Right atrium auricular region (tissue), 2 donors: ENCODE data around the gene PRKCB. TPM values are rescaled to one million over a fixed set of nuclear protein-coding genes. Genes with fewer than 3 reads are reported as not detected.

Experiments
- DNase-seq: peaks from one replicate; pipeline ENCODE4 v3.0.0-alpha.2; 2019; ENCODE audit warnings: low spot score
- H3K27ac ChIP-seq, 2 donors: fragments of 200-600 bp; sonication (generic); 1 replicate in 1 of 2; 2 replicates in 1 of 2; pipeline ENCODE4 v1.5.1; 2016 to 2019
- H3K27me3 ChIP-seq, 2 donors: fragments of 200-600 bp; sonication (generic); one replicate each; pipeline versions ENCODE4 v1.5.1 to v1.6.0; 2017 to 2019
- H3K36me3 ChIP-seq: fragments of 200-600 bp; sonication (generic); one replicate; pipeline ENCODE4 v1.5.1; 2016
- H3K4me1 ChIP-seq, 2 donors: fragments of 200-600 bp; sonication (generic); one replicate each; pipeline versions ENCODE4 v1.5.1 to v1.6.0; 2017 to 2019
- H3K4me3 ChIP-seq, 2 donors: fragments of 200-600 bp; sonication (generic); 1 replicate in 1 of 2; 2 replicates in 1 of 2; pipeline ENCODE4 v1.5.1; 2017 to 2019; ENCODE audit warnings: mild to moderate bottlenecking in 1 of 2, moderate library complexity in 1 of 2
- H3K9me3 ChIP-seq, 2 donors: fragments of 200-600 bp; sonication (generic); one replicate each; pipeline ENCODE4 v1.5.1; 2019
- CTCF ChIP-seq, 2 donors: fragments of 200-600 bp; sonication (generic); IDR thresholded peaks; one replicate each; pipeline ENCODE4 v1.5.1; 2019; ENCODE audit warnings: antibody characterized with exemption in 2 of 2
- total RNA-seq, 2 donors: library from RNA; depleted of rRNA; stranded (reverse); fragments of >200 nt; gene quantifications; one replicate each; pipeline ENCODE4 v1.1.0, GENCODE V29; 2016

Gene PRKCB
- total RNA-seq, 2 donors from 2014 or later, result 0.93 to 3.1 TPM

- no peak for DNase-seq
- no peak overlapping the region for H3K4me3 ChIP-seq
- H3K36me3 ChIP-seq, result no peaks in the 10 kb centered on the region
- no peak for TF ChIP-seq CTCF (IDR thresholded peaks at IDR 0.05)
- no peaks in the 10 kb centered on the region for H3K4me1 ChIP-seq
- H3K9me3 ChIP-seq, result no peaks in the 10 kb centered on the region
- no peaks in the 10 kb centered on the region for H3K27me3 ChIP-seq
- H3K27ac ChIP-seq, result no peak overlapping the region
These were observed 151.7 kb downstream of the PRKCB start for GRCh38 chr16:23987443-23987842.

GRCh38 chr16:23990507-23990906 lies 154.7 kb downstream of the PRKCB start:
- no peak overlapping the region for H3K27ac ChIP-seq
- H3K4me1 ChIP-seq, result no peaks in the 10 kb centered on the region
- H3K9me3 ChIP-seq, result no peaks in the 10 kb centered on the region
- no peaks in the 10 kb centered on the region for H3K27me3 ChIP-seq
- TF ChIP-seq CTCF (IDR thresholded peaks at IDR 0.05), result no peak
- no peaks in the 10 kb centered on the region for H3K36me3 ChIP-seq
- DNase-seq, result no peak
- H3K4me3 ChIP-seq, result no peak overlapping the region

GRCh38 chr16:23991066-23991465 lies 155.3 kb downstream of the PRKCB start:
- no peak for DNase-seq
- no peak overlapping the region for H3K27ac ChIP-seq

GRCh38 chr16:23994615-23995014 lies 158.8 kb downstream of the PRKCB start:
- no peaks in the 10 kb centered on the region for H3K9me3 ChIP-seq
- H3K4me1 ChIP-seq, result no peaks in the 10 kb centered on the region
- no peaks in the 10 kb centered on the region for H3K36me3 ChIP-seq
- H3K27ac ChIP-seq, result no peak overlapping the region
- no peak overlapping the region for H3K4me3 ChIP-seq
- no peak for TF ChIP-seq CTCF (IDR thresholded peaks at IDR 0.05)
- no peak for DNase-seq
- no peaks in the 10 kb centered on the region for H3K27me3 ChIP-seq

More at GRCh38 chr16:23991066-23991465, 155.3 kb downstream of the PRKCB start:
- no peaks in the 10 kb centered on the region for H3K27me3 ChIP-seq
- TF ChIP-seq CTCF (IDR thresholded peaks at IDR 0.05), result no peak
- no peaks in the 10 kb centered on the region for H3K36me3 ChIP-seq
- no peak overlapping the region for H3K4me3 ChIP-seq
- no peaks in the 10 kb centered on the region for H3K9me3 ChIP-seq
- no peaks in the 10 kb centered on the region for H3K4me1 ChIP-seq

- no peaks in the 10 kb centered on the region for H3K27me3 ChIP-seq
These were observed 160.6 kb downstream of the PRKCB start for GRCh38 chr16:23996258-23996955.

More at GRCh38 chr16:23996258-23996955, 160.6 kb downstream of the PRKCB start:
- no peak for TF ChIP-seq CTCF (IDR thresholded peaks at IDR 0.05)
- Histone ChIP-seq H3K9me3 (no peaks in the 10 kb centered on the region), H3K4me1 (no peaks in the 10 kb centered on the region), H3K4me3 (no peak overlapping the region), H3K36me3 (no peaks in the 10 kb centered on the region), H3K27ac (no peak overlapping the region)
- no peak for DNase-seq
